Mammary epithelial cell (primary cell): ENCODE results near the gene COBLL1.

ENCODE experiments used
- EZH2 ChIP-seq: IDR thresholded peaks from 2 replicates; pipeline ENCODE4 v1.6.1; 2012; ENCODE audit warnings: low read length, inconsistent platforms, borderline replicate concordance
- TF ChIP-seq, protein P1 (sequence below), 2 donors: IDR thresholded peaks in 1 of 2; conservative IDR thresholded peaks in 1 of 2; 2 replicates each; pipeline ENCODE4 v1.5.1; 2011 to 2012; ENCODE audit warnings: inconsistent platforms in 2 of 2, low read length in 2 of 2, mild to moderate bottlenecking in 2 of 2, control low read depth in 1 of 2, low read depth in 1 of 2; ENCODE audit not compliant: insufficient read depth in 1 of 2; ENCODE audit errors: extremely low read depth in 1 of 2

DNA sequence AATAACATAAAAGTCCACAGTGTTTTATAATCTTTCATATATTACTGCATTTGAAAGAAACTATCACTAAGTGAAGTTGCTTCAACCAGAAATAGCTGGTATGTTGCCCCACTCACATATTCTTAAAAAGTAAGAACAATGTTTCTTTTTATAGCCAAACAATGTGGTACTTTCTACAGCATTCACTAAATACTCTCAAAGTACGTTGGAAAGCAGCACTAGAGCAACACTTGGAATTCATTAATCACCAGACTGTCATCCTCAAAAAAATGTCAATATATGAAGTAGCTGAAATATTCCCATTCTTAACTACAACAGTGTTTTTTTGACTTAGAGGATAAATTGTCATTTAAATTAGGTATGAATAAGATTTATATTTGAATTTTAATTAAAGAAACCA, 32.8 kb downstream of the COBLL1 start:
- no peak for TF ChIP-seq EZH2
- TF ChIP-seq, protein P1, sequence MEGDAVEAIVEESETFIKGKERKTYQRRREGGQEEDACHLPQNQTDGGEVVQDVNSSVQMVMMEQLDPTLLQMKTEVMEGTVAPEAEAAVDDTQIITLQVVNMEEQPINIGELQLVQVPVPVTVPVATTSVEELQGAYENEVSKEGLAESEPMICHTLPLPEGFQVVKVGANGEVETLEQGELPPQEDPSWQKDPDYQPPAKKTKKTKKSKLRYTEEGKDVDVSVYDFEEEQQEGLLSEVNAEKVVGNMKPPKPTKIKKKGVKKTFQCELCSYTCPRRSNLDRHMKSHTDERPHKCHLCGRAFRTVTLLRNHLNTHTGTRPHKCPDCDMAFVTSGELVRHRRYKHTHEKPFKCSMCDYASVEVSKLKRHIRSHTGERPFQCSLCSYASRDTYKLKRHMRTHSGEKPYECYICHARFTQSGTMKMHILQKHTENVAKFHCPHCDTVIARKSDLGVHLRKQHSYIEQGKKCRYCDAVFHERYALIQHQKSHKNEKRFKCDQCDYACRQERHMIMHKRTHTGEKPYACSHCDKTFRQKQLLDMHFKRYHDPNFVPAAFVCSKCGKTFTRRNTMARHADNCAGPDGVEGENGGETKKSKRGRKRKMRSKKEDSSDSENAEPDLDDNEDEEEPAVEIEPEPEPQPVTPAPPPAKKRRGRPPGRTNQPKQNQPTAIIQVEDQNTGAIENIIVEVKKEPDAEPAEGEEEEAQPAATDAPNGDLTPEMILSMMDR (conservative IDR thresholded peaks at IDR 0.05 in 1 of 2, IDR thresholded peaks at IDR 0.05 in 1 of 2; ENCODE audit: extremely low read depth in 1 of 2, insufficient read depth in 1 of 2, low read depth in 1 of 2, low read length in 2 of 2): no peak
